ENCODE data around the gene TRAIP. TPM values are rescaled to one million over a fixed set of nuclear protein-coding genes. Genes with fewer than 3 reads are reported as not detected.

The TRAIP gene
- total RNA-seq, 6 donors from 2014 or later, result 1.4 to 9.4 (median 3.5) TPM

- 90 to 93% methylated on average over 2 of the region's 2 CpGs for WGBS, 2 donors
- Histone ChIP-seq H3K9me3 (no peaks in the 10 kb centered on the region), H3K4me3 (no peak overlapping the region), H3K36me3 (no peaks in the 10 kb centered on the region), H3K4me1 (peaks cover 26 to 36% (median 30%) of the 10 kb centered on the region in 4 donors), H3K27ac (no peak overlapping the region), H3K27me3 (no peaks in the 10 kb centered on the region)
- no peak for DNase-seq
- no peak for ATAC-seq (ENCODE audit: low FRiP score in 2 of 2)
- TF ChIP-seq CTCF (IDR thresholded peaks at IDR 0.05) (no peak), POLR2AphosphoS5 (IDR thresholded peaks at IDR 0.05) (no peak), POLR2A (IDR thresholded peaks at IDR 0.05) (no peak), EP300 (IDR thresholded peaks at IDR 0.05) (no peak)
Measured at GRCh38 chr3:49801160-49801559, 55.2 kb downstream of the TRAIP start.

GRCh38 chr3:49799761-49800160 is 56.6 kb downstream of the TRAIP start, which contains the start of gene CDHR4:
CDHR4 (minus strand) TSS chr3:49799873; CDS start chr3:49799812, 61 bp downstream.
- Histone ChIP-seq H3K27ac (no peak within 1 kb of the TSS), H3K9me3 (no peaks in the 10 kb centered on the region), H3K36me3 (no peaks in the 10 kb centered on the region), H3K4me3 (no peak within 1 kb of the TSS), H3K27me3 (no peaks in the 10 kb centered on the region), H3K4me1 (peaks cover 12 to 22% (median 16%) of the 10 kb centered on the region in 4 donors)
- DNase-seq (no peak), ATAC-seq (ENCODE audit: low FRiP score in 2 of 2) (peak in 1 of 2 donors; percentile 44)
- WGBS, 2 donors, result 69 to 72% methylated on average over 3 to 4 of the region's 4 CpGs
- no peak for TF ChIP-seq CTCF (IDR thresholded peaks at IDR 0.05)
- TF ChIP-seq POLR2A (IDR thresholded peaks at IDR 0.05), result no peak
- TF ChIP-seq POLR2AphosphoS5 (IDR thresholded peaks at IDR 0.05), result no peak
- no peak for TF ChIP-seq EP300 (IDR thresholded peaks at IDR 0.05)

GRCh38 chr3:49799105-49799504 is 57.3 kb downstream of the TRAIP start:
- H3K27me3 ChIP-seq, result no peaks in the 10 kb centered on the region
- ATAC-seq (ENCODE audit: low FRiP score in 2 of 2) (no peak), DNase-seq (no peak)
- 69 to 83% methylated on average over 1 of the region's 1 CpG for WGBS, 2 donors
- peaks cover 7 to 15% (median 10%) of the 10 kb centered on the region in 4 donors for H3K4me1 ChIP-seq
- TF ChIP-seq EP300 (IDR thresholded peaks at IDR 0.05) (no peak), CTCF (IDR thresholded peaks at IDR 0.05) (no peak), POLR2AphosphoS5 (IDR thresholded peaks at IDR 0.05) (no peak), POLR2A (IDR thresholded peaks at IDR 0.05) (no peak)
- H3K9me3 ChIP-seq, result no peaks in the 10 kb centered on the region
- H3K27ac ChIP-seq, result no peak overlapping the region
- H3K4me3 ChIP-seq, result no peak overlapping the region
- no peaks in the 10 kb centered on the region for H3K36me3 ChIP-seq

GRCh38 chr3:49794926-49795905 is 61.1 kb downstream of the TRAIP start:
- H3K4me1 ChIP-seq, result no peaks in the 10 kb centered on the region
- H3K27me3 ChIP-seq, result no peaks in the 10 kb centered on the region
- no peaks in the 10 kb centered on the region for H3K36me3 ChIP-seq
- WGBS, 2 donors, result 84 to 91% methylated on average over 8 to 24 of the region's 24 CpGs
- H3K27ac ChIP-seq, result no peak overlapping the region
- ATAC-seq (ENCODE audit: low FRiP score in 2 of 2) (no peak), DNase-seq (peak in 1 of 2 donors; percentile 46)
- H3K4me3 ChIP-seq, result no peak overlapping the region
- TF ChIP-seq POLR2AphosphoS5 (IDR thresholded peaks at IDR 0.05) (no peak), EP300 (IDR thresholded peaks at IDR 0.05) (no peak), POLR2A (IDR thresholded peaks at IDR 0.05) (no peak), CTCF (IDR thresholded peaks at IDR 0.05) (no peak)
- H3K9me3 ChIP-seq, result no peaks in the 10 kb centered on the region
